ENCODE measurements around the gene NUCKS1. TPM values are rescaled to one million over a fixed set of nuclear protein-coding genes. Genes with fewer than 3 reads are reported as not detected.
"Not testable (repeated sequence)": the region's sequence is repeated elsewhere in the genome, so short reads cannot be mapped to it uniquely, and the experiment has no call there.

NUCKS1 gene
- total RNA-seq, 1 donor: 60.8 TPM

DNA sequence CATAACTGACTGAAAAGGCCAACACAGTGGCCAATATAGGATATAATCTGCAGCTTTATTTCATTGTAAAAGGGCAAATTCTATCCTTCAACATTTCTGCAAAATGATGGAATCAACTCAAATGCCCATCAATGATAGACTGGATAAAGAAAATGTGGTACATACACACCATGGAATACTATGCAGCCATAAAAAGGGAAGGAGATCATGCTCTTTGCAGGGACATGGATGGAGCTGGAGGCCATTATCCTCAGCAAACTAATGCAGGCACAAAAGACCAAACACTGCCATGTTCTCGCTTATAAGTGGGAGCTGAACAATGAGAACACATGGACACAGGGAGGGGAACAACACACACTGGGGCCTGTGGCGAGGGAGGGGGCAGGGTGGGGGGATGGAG is 29.2 kb downstream of the NUCKS1 start:
- not testable (repeated sequence) for H3K4me3 ChIP-seq (ENCODE audit: low read length); H3K9me3 ChIP-seq (ENCODE audit: low read depth, low read length)

DNA sequence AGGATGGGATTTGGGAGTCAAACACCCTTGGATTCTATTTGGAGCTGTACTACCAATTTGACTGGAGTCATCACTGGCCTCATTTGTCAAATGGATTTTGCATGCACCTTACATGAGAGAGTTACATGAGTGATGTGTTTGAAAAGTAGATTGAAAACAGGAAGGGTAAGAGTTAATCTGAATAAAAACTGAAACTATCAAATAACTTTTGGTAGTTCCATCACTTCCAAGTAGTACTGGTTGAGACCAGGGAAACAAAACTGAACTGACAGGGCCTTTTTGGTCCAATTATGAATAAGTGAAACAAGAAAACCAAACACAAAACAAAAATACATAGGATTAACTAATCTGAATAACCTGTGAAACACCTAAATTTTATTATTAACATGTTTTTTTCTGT is 30.2 kb downstream of the NUCKS1 start:
- H3K4me3 ChIP-seq (ENCODE audit: low read length): no peak overlapping the region
- H3K4me1 ChIP-seq (ENCODE audit: insufficient read depth, low read length): peaks cover 4% of the 10 kb centered on the region
- no peaks in the 10 kb centered on the region for H3K9me3 ChIP-seq (ENCODE audit: low read depth, low read length)
- H3K27me3 ChIP-seq (ENCODE audit: insufficient read depth, low read length): no peaks in the 10 kb centered on the region

More for the DNA sequence above, 29.2 kb downstream of the NUCKS1 start:
- not testable (repeated sequence) for H3K27me3 ChIP-seq (ENCODE audit: insufficient read depth, low read length); H3K4me1 ChIP-seq (ENCODE audit: insufficient read depth, low read length)

DNA sequence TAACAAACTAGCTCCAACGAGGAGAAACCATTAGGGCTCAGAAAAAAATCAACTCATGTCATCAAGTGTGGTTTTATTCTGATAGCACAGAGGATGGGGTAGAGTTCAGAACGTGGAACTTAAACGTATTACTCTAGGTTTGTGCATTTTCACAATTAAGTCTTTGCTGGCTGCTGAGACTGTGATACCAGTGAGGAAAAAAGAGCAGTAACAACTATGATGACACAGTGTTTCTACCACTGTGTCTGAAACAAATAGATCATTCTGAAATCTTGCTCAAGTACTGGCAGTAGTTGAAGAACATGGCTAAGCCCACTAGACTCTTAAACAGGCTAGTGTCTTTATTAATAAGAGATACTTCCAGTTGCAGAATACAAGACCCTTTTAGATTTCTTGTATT is 31.0 kb downstream of the NUCKS1 start:
- no peaks in the 10 kb centered on the region for H3K9me3 ChIP-seq (ENCODE audit: low read depth, low read length)
- no peaks in the 10 kb centered on the region for H3K27me3 ChIP-seq (ENCODE audit: insufficient read depth, low read length)
- H3K4me1 ChIP-seq (ENCODE audit: insufficient read depth, low read length): peaks cover 7% of the 10 kb centered on the region
- no peak overlapping the region for H3K4me3 ChIP-seq (ENCODE audit: low read length)

DNA sequence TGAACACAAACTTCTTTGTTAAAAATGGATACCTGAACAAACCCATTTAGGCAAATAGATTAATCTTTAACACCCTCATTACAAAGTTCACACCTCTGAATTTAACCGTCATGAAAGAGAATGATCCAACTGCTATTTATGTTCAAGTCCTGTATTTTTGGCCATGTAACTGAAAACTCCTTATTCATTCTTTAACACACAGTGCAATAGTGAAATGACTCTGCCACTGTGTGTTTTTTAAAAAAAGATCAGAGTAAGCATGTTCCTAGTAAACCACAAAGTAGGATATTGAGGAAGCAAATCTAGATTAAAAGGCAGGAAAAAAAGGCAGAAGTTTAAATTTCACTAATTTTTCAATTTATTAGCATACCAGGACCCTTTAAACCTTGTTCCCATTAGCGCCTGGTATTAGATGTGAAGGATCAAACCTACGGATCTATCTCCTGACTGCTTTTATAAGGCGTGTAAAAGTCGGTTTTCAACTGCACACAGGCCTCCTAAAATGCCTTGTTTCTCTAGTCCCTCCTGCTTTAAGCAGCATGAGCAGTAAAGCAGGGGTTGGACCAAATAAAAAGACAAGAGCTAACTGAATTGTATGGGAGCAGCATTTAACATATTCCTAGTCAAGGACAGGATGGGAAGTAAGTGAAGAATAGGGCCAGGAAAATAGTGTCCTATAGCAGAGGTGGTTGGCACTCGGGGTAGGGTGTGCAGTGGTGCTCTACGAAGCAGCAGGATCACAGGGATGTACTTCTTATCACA is 33.4 kb downstream of the NUCKS1 start:
- H3K9me3 ChIP-seq (ENCODE audit: low read depth, low read length): no peaks in the 10 kb centered on the region
- peaks cover 7% of the 10 kb centered on the region for H3K4me1 ChIP-seq (ENCODE audit: insufficient read depth, low read length)
- H3K4me3 ChIP-seq (ENCODE audit: low read length): no peak overlapping the region
- H3K27me3 ChIP-seq (ENCODE audit: insufficient read depth, low read length): no peaks in the 10 kb centered on the region

DNA sequence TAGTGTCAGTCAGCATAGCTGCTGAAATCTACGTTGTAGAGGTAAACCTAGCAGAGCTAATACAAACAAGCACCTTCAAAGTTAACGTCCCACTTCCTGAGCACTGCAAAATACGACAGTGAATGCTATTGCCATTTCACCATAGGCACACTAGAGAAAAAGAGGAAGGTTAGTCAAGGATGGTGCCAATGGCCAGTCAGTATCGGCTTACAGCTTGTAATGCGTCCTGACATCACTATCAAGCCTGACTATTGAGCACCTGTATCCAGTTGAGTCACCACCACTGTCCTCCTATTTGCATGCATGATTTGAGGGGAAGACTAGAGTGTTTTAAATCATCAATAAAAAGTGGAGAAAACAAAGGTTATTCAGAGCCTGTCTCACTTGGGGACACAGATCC is 34.4 kb downstream of the NUCKS1 start:
- H3K9me3 ChIP-seq (ENCODE audit: low read depth, low read length): no peaks in the 10 kb centered on the region
- H3K4me1 ChIP-seq (ENCODE audit: insufficient read depth, low read length): peaks cover 7% of the 10 kb centered on the region
- no peak overlapping the region for H3K4me3 ChIP-seq (ENCODE audit: low read length)

DNA sequence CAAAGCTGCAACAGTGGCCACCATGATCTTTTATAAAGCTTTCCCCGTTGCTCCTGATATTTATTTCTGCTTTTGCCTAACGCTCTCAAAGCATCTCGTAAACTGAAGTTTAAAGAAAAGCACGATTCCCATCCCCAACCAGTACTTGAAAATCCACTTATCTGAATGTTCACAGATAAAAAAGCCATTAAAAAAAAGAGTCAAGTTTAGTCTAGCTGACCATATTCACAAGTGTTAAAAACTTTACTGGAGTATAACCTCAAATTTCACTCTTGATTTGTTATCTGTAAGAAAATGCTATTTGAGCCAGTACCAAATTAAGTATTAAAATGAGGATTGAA is 35.1 kb downstream of the NUCKS1 start:
- no peaks in the 10 kb centered on the region for H3K27me3 ChIP-seq (ENCODE audit: insufficient read depth, low read length)
- H3K4me1 ChIP-seq (ENCODE audit: insufficient read depth, low read length): peaks cover 7% of the 10 kb centered on the region
- H3K9me3 ChIP-seq (ENCODE audit: low read depth, low read length): no peaks in the 10 kb centered on the region
- no peak overlapping the region for H3K4me3 ChIP-seq (ENCODE audit: low read length)

More for the DNA sequence above, 34.4 kb downstream of the NUCKS1 start:
- H3K27me3 ChIP-seq (ENCODE audit: insufficient read depth, low read length): no peaks in the 10 kb centered on the region

DNA sequence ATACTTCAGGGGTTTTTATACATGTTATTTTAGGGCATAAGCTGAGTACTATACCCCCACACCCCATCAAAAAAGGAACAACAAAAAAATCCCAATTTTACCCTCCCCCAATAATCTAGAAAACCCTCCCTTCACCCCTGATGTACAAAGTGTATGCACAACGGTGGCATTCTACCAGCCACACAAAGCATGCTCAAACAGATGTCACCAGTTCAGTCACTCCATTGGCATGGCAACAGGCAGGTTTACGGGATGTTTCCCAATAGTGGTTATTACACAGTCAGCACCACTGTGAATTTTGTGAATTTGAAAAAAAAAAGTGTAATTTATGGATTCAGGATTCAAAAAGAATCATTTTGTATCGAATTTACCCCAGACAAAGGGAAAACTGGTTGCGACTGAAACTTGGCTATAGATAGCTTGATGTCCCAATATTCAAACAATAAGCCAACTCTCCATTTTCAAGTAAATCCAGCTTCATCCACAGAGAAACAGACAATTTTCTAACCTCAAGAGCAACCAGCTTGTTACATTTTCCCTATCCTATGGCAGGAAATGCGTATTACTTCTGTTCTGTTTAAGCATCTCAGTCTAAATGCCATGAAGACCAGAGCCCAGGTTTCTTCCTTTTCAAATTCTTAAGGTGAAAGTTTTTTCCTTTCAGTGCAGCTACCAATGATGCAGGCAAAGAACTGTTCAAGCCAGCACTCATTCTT is 35.6 kb downstream of the NUCKS1 start:
- Histone ChIP-seq H3K27me3 (ENCODE audit: insufficient read depth, low read length) (no peaks in the 10 kb centered on the region), H3K4me3 (ENCODE audit: low read length) (no peak overlapping the region), H3K4me1 (ENCODE audit: insufficient read depth, low read length) (peaks cover 7% of the 10 kb centered on the region), H3K9me3 (ENCODE audit: low read depth, low read length) (no peaks in the 10 kb centered on the region)

DNA sequence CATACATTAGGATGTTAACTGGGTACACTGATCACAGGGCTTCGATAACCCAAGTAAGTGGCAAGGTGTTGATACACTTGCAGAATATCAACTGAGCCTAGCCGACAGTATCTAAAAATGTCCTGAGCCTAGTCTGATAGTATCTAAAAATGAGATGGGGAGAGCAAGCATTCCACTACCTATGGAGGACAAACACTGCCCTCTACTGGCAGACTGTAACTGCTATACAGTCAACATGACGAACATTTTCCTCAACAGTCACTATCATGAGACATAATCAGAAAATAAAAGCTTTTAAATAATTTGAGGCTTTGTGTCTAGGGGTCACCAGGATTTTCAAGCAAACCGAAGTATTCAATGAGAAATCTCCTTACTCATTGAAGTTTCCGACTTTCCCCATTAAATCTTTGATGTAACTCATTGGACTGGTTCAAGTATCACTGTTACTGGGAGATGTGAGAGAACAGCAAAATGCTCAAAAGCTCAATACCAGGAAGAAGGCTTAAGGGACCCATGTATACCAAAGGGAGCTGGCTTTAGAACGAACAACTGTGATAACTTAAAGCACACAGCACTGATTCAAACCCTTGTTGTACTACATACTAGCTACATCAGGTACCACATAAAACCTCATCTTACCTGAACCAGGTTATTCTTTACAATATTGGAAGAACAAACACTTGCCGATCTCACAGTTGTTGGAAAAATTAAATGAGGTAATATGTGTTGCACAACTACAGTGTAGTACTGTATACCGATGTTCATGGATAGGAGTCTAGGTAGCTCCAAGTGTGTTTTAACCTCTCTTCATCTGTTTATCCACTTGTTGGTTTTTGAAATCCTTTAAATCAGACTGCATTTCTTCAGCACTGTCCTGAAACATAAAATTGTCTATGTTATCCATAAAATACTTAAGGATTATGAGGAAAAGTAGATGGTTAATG is 38.6 kb downstream of the NUCKS1 start:
- no peak overlapping the region for H3K4me3 ChIP-seq (ENCODE audit: low read length)
- H3K27me3 ChIP-seq (ENCODE audit: insufficient read depth, low read length): no peaks in the 10 kb centered on the region
- peaks cover 16% of the 10 kb centered on the region for H3K4me1 ChIP-seq (ENCODE audit: insufficient read depth, low read length)
- no peaks in the 10 kb centered on the region for H3K9me3 ChIP-seq (ENCODE audit: low read depth, low read length)

DNA sequence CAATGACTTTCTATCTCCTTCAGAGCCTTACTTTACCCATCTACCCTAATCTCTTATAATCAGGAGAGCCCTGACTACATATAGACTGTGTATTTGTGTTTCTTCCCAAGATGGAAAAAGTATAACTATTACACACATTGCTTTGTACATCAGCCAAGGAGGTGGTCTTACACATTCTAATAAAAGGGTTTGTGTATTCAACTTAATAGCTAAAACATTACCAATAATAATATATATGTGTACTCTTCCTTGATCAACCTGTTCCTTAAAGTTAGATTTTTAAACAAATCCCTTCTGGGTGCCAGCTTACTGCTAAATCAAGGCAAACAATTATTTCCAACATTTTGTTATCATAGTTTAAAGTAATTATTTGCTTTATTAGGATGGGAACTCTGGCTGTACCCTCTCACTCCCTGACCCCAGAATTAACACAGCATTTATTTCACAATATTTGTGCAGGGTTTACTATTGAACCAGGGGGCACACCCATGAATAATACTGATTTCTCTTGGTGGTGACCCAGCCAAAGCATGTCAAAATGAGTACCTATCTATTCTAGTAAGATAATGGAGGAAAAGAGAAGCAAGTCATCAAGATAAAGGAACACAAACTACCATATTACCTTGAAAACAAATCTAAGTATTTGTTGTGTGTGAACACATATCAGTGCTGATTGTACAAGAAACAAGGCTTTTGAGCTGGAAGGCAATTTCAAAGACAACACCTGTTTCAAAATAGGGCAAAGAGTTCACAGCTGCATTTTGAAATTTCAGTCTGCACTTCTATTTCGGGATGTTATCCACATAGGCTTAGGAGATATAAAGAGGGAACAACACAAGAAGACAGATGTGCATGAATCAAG is 39.5 kb downstream of the NUCKS1 start:
- no peaks in the 10 kb centered on the region for H3K27me3 ChIP-seq (ENCODE audit: insufficient read depth, low read length)
- H3K4me1 ChIP-seq (ENCODE audit: insufficient read depth, low read length): peaks cover 19% of the 10 kb centered on the region
- H3K9me3 ChIP-seq (ENCODE audit: low read depth, low read length): no peaks in the 10 kb centered on the region
- no peak overlapping the region for H3K4me3 ChIP-seq (ENCODE audit: low read length)

DNA sequence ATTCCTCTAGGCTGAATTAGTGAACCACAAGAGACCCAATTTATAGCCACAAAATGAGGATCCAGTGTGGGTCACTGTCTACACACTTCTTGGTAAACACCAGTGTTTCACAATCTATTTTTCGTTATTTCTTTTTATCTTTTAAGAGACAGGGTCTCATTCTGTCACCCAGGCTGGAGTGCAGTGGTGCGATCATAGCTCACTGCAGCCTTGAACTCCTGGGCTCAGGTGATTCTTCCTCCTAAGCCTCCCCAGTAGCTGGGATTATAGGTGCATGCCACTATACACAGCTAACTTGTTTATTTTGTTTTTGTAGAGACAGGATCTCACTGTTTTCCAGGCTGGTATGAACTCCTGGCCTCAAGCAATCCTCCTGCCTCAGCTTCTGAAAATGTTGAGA is 40.3 kb downstream of the NUCKS1 start:
- Histone ChIP-seq H3K4me1 (ENCODE audit: insufficient read depth, low read length) (peaks cover 24% of the 10 kb centered on the region), H3K4me3 (ENCODE audit: low read length) (no peak overlapping the region), H3K27me3 (ENCODE audit: insufficient read depth, low read length) (no peaks in the 10 kb centered on the region), H3K9me3 (ENCODE audit: low read depth, low read length) (no peaks in the 10 kb centered on the region)

DNA sequence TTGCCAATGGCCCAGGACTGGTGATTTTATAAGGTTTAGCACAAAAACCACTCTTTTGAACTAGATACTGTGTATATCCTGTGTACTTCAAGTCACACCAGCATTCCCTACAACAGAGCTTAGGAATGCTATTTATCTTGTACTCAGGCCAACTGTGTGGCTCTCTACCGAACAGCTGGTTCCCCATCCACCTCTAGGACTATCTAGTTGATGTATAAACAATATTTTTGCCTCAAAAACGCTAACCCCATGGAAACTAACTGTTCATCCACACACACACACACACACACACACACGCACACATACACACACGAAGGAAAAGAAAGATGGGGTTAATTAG is 41.0 kb downstream of the NUCKS1 start:
- Histone ChIP-seq H3K27me3 (ENCODE audit: insufficient read depth, low read length) (no peaks in the 10 kb centered on the region), H3K4me1 (ENCODE audit: insufficient read depth, low read length) (peaks cover 29% of the 10 kb centered on the region), H3K9me3 (ENCODE audit: low read depth, low read length) (no peaks in the 10 kb centered on the region), H3K4me3 (ENCODE audit: low read length) (no peak overlapping the region)

DNA sequence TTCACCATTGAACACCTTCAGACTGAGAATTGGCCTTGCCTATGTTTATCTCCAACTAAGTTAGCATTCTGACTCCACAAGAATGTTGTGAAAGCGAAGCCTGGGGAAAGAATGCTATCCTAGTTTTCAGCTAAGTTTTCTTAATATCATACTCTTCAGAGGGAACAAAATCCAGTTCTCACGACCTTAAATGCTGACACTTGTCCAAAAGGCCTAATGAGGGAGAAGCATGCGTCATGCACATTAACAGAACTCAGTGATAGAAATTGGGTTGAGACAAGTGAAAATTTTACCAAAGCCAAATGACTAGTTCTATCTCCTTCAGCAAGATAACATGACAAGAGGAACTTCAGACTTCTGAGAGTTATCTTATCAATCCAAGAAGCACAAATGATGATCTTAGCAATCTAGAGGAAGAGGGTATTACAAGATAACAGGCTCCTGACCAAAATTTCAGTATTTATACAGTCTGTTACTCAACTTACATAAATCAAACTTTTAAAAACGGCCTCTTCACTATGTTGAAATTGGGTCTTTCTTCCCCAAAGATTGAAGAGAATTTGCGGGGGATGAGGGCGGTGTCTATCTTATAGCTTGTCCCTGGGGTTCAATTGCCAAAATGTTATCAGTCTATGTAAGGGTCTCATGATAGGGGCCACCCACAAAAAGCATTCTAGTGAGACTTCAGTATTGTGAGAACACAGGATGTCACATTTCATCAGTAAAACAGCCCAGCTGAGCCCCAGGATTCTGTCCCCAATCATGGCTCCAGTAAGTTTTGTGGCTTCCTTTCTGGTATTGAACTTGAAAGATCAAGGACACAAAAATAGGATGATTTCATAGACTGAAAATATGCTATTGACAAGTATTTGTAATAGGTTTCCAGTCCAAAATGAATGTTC is 43.1 kb downstream of the NUCKS1 start:
- H3K4me3 ChIP-seq (ENCODE audit: low read length): no peak overlapping the region
- H3K4me1 ChIP-seq (ENCODE audit: insufficient read depth, low read length): peaks cover 39% of the 10 kb centered on the region
- no peaks in the 10 kb centered on the region for H3K9me3 ChIP-seq (ENCODE audit: low read depth, low read length)

DNA sequence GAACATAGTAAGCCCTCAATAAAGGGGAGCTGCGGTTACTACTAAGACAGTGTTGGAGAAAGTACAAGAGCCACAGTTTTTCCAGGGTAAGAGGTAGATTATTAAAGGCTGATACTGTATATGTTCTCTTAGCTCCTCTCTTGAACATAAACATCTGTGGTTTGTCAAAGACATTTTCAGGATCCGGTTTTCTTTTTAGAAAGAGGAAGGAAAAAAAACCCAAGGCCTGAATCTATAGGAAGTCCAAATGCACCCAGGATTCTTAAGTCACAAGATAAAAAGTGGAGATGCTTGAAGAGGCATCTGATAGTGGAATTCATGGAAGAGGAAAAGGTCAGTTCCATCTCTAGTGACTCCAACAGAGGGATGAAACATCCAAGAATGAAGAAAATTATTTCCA is 45.1 kb downstream of the NUCKS1 start:
- Histone ChIP-seq H3K27me3 (ENCODE audit: insufficient read depth, low read length) (no peaks in the 10 kb centered on the region), H3K4me3 (ENCODE audit: low read length) (no peak overlapping the region), H3K9me3 (ENCODE audit: low read depth, low read length) (no peaks in the 10 kb centered on the region), H3K4me1 (ENCODE audit: insufficient read depth, low read length) (peaks cover 39% of the 10 kb centered on the region)

More for the DNA sequence above, 43.1 kb downstream of the NUCKS1 start:
- no peaks in the 10 kb centered on the region for H3K27me3 ChIP-seq (ENCODE audit: insufficient read depth, low read length)

DNA sequence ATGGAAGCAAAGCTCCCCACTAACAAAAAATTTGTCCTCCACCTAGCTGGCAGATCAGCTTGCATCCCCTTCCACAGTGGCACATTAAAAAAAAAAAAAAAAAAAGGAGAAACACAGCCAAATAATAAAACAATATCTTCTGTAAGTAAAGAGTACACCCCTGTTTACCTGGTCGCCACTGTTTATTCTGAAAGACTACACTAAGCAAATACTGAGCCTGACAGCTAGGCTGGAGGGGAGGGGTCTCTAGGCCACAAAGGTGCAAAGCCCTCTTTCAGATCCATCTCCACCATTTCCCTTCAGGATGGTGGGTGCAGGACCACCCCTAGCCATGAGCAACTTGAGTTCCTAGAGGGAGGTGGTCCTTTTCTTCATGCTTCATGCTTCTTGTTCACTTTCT is 46.9 kb downstream of the NUCKS1 start:
- Histone ChIP-seq H3K4me1 (ENCODE audit: insufficient read depth, low read length) (peaks cover 39% of the 10 kb centered on the region), H3K27me3 (ENCODE audit: insufficient read depth, low read length) (no peaks in the 10 kb centered on the region), H3K9me3 (ENCODE audit: low read depth, low read length) (no peaks in the 10 kb centered on the region), H3K4me3 (ENCODE audit: low read length) (no peak overlapping the region)

Measured in mononuclear cell (primary cell).